Astrocyte (in vitro differentiated cells and primary cell): ENCODE results near the gene SLC9A9.

ENCODE experiments used
- CTCF ChIP-seq: IDR thresholded peaks from 2 replicates; pipeline ENCODE4 v1.5.1; 2011; ENCODE audit warnings: low read depth, mild to moderate bottlenecking, inconsistent platforms, low read length, moderate library complexity; ENCODE audit not compliant: insufficient read depth
- EZH2 ChIP-seq: IDR thresholded peaks from 2 replicates; pipeline ENCODE4 v1.6.1; 2012; ENCODE audit warnings: mild to moderate bottlenecking, low read length, inconsistent platforms; ENCODE audit not compliant: insufficient read depth

- no peak for TF ChIP-seq CTCF
- TF ChIP-seq EZH2, result no peak
Observed at GRCh38 chr3:143428294-143428693, 420.0 kb downstream of the SLC9A9 start.
